Measurements from ENCODE around the gene REPS1. TPM values are rescaled to one million over a fixed set of nuclear protein-coding genes. Genes with fewer than 3 reads are reported as not detected.

Gene REPS1
- total and polyA plus RNA-seq, 2 of the 13 experiments (the other 11 are each of a cell fraction or from before 2014, with no cell fraction given) = 36.4 to 38.3 TPM

DNA sequence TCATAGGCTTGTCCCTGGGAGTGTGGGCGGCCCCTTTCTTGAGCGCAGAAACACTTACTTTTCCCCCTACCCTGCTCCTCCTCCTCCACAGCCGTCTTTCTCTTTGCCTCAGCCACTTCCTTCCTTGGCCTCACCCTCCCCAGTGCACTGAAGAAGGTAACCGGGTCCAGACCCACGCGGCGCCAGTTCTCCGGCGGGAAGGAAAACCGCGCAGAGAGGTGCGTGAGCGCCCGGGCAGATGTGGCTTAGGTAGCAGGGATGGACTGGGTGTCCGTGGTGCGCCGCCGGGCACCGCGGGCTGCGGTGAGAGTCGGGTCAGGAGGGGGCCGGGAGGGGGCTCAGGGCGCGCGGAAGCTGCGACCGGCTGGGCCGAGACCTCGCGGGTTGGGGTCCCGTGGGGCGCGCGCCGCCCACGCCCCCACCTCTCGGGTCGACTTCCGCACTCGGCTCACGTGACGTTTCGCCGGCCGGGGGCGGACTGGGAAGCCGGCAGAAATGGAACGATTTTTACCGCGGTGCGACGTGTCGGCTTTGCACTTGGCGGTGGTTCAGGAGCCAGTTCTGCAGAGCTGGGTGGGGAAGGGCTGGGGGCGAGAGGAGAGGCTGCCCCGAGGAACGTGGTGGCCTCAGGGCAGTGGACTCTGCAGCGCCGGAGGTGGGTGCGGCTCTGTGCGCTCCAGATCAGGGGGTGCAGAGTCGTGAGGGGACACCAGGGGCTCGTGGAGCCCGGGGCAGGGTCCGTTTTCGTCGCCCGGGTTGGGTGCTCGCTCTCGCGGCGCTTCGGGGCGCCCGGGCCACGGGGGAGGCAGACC is 40.8 kb upstream of the REPS1 start, which contains the start of gene ABRACL (continued):
- TF ChIP-seq, protein P1, sequence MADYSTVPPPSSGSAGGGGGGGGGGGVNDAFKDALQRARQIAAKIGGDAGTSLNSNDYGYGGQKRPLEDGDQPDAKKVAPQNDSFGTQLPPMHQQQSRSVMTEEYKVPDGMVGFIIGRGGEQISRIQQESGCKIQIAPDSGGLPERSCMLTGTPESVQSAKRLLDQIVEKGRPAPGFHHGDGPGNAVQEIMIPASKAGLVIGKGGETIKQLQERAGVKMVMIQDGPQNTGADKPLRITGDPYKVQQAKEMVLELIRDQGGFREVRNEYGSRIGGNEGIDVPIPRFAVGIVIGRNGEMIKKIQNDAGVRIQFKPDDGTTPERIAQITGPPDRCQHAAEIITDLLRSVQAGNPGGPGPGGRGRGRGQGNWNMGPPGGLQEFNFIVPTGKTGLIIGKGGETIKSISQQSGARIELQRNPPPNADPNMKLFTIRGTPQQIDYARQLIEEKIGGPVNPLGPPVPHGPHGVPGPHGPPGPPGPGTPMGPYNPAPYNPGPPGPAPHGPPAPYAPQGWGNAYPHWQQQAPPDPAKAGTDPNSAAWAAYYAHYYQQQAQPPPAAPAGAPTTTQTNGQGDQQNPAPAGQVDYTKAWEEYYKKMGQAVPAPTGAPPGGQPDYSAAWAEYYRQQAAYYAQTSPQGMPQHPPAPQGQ (CRISPR knock-in tag; IDR thresholded peaks at IDR 0.05; ENCODE audit: borderline replicate concordance) = no peak
- TF ChIP-seq ZBED4 (CRISPR knock-in tag; IDR thresholded peaks at IDR 0.05; ENCODE audit: borderline replicate concordance) (no peak), JUNB (CRISPR knock-in tag; IDR thresholded peaks at IDR 0.05; ENCODE audit: borderline replicate concordance) (no peak), ZEB1 (IDR thresholded peaks at IDR 0.05; ENCODE audit: insufficient replicate concordance, low read depth) (no peak), ZNF850 (CRISPR knock-in tag; conservative IDR thresholded peaks at IDR 0.05) (no peak), FIP1L1 (IDR thresholded peaks at IDR 0.05; ENCODE audit: borderline replicate concordance, insufficient read depth, low read depth, low read length) (no peak), ZNF282 (IDR thresholded peaks at IDR 0.05; ENCODE audit: partially characterized antibody) (no peak), SMAD1 (CRISPR knock-in tag; IDR thresholded peaks at IDR 0.05; ENCODE audit: borderline replicate concordance, low read depth) (no peak), ZNF572 (CRISPR knock-in tag; IDR thresholded peaks at IDR 0.05) (no peak), GATAD1 (CRISPR knock-in tag; IDR thresholded peaks at IDR 0.05) (no peak), ZFYVE20 (CRISPR knock-in tag; IDR thresholded peaks at IDR 0.05; ENCODE audit: borderline replicate concordance, low read depth) (no peak)
- TF ChIP-seq, protein P2, sequence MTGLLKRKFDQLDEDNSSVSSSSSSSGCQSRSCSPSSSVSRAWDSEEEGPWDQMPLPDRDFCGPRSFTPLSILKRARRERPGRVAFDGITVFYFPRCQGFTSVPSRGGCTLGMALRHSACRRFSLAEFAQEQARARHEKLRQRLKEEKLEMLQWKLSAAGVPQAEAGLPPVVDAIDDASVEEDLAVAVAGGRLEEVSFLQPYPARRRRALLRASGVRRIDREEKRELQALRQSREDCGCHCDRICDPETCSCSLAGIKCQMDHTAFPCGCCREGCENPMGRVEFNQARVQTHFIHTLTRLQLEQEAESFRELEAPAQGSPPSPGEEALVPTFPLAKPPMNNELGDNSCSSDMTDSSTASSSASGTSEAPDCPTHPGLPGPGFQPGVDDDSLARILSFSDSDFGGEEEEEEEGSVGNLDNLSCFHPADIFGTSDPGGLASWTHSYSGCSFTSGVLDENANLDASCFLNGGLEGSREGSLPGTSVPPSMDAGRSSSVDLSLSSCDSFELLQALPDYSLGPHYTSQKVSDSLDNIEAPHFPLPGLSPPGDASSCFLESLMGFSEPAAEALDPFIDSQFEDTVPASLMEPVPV (CRISPR knock-in tag; IDR thresholded peaks at IDR 0.05) = no peak
- TF ChIP-seq, protein P3, sequence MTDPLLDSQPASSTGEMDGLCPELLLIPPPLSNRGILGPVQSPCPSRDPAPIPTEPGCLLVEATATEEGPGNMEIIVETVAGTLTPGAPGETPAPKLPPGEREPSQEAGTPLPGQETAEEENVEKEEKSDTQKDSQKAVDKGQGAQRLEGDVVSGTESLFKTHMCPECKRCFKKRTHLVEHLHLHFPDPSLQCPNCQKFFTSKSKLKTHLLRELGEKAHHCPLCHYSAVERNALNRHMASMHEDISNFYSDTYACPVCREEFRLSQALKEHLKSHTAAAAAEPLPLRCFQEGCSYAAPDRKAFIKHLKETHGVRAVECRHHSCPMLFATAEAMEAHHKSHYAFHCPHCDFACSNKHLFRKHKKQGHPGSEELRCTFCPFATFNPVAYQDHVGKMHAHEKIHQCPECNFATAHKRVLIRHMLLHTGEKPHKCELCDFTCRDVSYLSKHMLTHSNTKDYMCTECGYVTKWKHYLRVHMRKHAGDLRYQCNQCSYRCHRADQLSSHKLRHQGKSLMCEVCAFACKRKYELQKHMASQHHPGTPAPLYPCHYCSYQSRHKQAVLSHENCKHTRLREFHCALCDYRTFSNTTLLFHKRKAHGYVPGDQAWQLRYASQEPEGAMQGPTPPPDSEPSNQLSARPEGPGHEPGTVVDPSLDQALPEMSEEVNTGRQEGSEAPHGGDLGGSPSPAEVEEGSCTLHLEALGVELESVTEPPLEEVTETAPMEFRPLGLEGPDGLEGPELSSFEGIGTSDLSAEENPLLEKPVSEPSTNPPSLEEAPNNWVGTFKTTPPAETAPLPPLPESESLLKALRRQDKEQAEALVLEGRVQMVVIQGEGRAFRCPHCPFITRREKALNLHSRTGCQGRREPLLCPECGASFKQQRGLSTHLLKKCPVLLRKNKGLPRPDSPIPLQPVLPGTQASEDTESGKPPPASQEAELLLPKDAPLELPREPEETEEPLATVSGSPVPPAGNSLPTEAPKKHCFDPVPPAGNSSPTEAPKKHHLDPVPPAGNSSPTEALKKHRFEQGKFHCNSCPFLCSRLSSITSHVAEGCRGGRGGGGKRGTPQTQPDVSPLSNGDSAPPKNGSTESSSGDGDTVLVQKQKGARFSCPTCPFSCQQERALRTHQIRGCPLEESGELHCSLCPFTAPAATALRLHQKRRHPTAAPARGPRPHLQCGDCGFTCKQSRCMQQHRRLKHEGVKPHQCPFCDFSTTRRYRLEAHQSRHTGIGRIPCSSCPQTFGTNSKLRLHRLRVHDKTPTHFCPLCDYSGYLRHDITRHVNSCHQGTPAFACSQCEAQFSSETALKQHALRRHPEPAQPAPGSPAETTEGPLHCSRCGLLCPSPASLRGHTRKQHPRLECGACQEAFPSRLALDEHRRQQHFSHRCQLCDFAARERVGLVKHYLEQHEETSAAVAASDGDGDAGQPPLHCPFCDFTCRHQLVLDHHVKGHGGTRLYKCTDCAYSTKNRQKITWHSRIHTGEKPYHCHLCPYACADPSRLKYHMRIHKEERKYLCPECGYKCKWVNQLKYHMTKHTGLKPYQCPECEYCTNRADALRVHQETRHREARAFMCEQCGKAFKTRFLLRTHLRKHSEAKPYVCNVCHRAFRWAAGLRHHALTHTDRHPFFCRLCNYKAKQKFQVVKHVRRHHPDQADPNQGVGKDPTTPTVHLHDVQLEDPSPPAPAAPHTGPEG (CRISPR knock-in tag; IDR thresholded peaks at IDR 0.05) = no peak
